HG02970 (cell line): ENCODE results near the gene PKHD1.
"Not testable (repeated sequence)": the region's sequence is repeated elsewhere in the genome, so short reads cannot be mapped to it uniquely, and the experiment has no call there.

Source experiments
- ATAC-seq: cut with Tn5 transposase; IDR thresholded peaks from one replicate; pipeline ENCODE4 v1.9.1; 2021; ENCODE audit warnings: mild to moderate bottlenecking, moderate library complexity, moderate number of reproducible peaks; ENCODE audit not compliant: unreplicated experiment, low FRiP score

Gene PKHD1

DNA sequence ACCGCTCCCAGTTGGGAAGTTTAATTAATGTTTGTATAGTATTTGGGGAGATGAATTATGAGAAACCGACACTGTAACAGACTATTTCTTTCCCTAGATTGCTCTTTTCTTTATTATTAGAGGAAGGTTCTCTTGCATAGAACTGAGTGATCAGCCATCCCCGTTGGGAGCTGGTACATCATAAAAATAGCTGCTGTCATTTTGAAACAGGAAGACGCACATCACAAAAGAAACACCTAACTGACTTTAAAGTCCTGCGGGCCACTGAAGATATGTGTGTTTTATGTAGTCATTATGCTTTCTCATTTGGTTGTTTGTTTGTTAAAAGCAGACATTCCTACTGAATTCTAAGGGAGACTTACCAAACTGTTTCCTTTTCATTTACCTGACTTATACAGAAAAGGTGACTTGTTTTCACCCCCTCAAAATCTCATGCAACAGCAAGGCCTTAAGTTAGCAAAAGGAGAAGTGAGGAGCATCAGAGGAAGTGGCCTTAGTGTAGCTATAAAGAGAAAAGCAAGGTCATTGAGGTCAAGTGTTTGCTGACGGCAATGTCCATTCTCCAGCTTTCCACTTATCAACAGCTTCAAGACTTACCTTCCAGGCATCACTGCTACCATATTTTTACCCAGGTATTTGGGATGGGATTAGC is 91.0 kb downstream of the PKHD1 start:
- peak; percentile 82 for ATAC-seq

DNA sequence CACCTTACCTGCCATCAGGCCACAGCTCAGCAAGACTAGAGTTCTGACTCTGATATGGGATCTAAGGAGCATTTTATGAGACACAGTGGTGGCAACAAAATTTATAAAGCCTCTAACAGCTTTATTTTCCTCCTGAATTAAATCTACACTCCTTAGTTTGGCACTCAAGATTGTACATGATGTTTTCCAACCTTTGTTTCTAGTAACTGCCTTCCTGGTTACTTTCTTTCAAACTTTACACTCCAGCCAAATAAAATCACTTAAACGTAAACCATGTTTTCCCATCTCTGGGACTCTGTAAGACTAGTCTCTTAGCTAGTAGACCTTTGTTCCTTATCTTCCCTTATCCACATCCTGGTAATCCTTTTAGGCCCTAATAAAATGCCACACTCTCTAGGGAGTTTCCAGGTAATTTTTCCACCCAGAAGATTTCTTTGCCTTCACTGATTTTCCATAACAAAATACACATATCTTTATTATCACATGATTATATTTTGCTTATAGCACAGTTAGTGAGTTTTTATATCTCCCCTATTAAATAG is 92.1 kb downstream of the PKHD1 start:
- no peak for ATAC-seq

DNA sequence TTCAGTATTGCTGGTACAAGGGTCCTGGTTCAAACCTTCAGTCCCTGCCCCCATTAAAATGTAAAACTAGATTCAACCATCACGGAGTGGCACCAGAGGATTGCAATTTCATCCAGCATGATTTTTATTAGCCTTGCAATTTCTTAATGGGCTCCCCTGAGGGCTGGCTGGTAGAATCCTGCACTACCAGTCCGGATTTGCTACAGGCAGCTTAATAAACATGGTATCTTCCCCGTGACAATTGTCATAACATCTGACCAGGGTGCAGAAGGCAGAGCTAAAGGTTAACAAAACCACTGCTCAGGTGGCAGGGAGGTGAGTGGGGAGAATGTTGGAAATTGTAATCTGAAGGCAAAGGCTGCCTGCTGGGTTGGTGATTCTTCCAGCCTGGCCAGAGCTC is 94.5 kb downstream of the PKHD1 start:
- no peak for ATAC-seq

DNA sequence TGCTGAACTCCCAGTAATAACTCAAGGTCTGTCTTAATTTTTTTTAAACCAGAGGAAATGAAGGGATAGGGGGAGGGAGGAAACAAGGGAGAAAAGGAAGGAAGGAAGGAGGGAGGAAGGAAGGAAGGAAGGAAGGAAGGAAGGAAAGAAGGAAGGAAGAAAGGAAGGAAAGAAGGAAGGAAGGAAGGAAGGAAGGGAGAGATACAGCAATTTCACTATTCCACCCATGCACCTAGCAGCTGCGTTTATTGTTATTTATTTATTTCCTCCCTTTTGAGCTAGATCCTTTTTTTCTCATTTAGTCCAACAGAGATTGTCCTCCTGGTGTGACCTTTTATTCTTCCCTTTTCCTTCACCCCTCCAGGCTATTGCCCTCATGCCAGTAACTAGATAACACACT is 97.6 kb downstream of the PKHD1 start:
- ATAC-seq = no peak

DNA sequence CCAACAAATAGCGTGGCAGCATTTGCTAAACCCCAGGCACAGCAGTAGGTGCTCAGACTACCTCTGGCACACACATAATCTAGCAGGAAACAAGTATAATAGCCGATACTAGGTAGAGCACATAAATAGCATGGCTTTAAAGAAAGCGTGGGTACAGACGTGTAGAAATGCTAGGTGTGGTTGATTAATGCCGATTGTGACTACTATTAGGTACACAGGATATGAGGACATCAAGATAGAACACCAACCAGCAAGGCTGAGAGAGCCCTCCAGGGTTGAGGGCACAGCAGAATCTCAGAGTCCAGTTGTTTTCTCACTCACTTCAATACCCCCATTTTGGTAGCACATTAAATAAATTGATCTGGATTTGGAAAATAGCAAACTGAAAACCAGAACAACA is 100.5 kb downstream of the PKHD1 start:
- no peak for ATAC-seq

DNA sequence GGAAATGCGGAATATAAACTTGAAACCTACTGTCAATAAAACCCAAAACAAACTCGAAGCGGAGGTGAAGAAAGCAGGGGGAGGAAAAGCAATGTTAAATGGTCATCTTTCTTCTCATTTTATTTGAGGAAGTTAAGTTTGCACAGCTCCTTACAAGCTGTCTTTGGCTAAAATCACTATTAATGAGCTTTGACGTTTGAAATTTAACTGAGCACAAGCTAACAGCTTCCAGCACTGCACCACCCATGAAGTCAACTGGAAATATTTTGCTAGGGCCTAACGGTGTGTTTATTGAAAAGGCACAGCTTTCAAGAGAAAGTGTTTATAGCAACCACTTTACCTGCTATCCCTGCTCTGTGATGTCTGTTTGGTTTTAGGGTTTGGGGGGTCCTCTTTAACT is 103.8 kb downstream of the PKHD1 start:
- no peak for ATAC-seq

DNA sequence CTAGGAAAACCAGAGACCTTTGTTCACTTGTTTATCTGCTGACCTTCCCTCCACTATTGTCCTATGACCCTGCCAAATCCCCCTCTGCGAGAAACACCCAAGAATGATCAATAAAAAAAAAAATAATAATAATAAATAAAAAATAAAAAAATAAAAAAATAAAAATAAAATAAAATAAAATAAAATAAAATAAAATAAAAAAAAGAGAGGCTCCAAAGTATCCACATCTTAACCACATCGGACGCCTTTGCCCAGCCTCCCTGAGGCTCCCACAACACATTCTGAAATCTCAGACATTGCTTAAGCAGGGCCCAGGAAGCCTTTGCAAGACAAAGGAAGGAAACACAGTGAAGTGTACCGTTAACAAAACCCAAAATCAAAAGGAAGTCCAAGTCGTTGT is 104.7 kb downstream of the PKHD1 start:
- not testable (repeated sequence) for ATAC-seq

DNA sequence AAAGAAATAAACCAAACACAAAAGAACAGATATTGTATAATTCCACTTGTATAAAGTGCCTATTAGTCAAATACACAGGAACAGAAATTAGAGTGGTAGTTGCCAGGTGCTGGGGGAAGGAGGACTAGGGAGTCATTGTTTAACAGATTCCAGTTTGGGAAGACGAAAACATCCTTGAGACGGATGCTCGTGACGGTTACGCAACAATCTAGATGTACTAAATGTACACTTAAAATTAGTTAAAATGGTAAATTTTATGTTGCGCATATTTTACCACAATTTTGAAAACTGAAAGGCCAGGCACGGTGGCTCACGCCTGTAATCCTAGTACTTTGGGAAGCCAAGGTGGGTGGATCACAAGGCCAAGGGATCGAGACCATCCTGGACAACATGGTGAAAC is 111.0 kb downstream of the PKHD1 start:
- ATAC-seq = no peak

DNA sequence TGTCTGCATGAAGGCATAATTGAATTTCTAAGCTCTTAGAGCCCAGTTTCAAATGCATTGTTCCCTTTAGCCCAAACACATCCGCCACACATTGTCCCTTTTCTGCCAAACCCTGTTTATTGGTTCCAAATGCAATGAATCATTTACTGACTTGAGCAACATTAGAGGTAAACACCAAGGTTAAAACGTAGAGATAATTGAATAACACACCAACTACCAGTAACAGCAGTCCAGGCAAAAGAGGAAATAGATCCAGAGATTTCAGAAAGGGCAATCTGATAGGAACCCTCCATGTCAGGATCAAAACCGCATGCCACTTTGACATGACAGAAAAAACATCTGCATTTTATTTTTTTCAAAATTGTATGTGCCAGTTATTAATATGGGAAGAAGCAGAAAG is 114.8 kb downstream of the PKHD1 start:
- no peak for ATAC-seq

DNA sequence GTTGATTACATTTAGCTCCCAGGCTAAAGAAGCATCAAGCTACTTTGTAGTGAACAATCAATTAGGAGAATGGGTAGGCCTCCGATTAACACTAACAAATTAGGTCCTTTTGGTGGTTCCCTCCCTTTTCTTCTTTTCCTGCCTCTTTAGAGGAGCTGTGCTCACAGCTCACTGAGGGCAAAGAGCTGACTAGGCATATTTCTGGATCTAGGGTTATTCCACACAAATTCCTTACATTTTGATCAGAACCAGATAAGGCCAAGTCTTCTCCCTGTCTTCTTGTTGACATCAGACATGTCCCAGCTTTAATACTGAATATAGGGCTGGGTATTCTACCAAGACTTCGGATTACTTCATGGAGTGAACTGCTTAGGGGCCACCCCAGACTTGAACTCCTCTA is 119.1 kb downstream of the PKHD1 start:
- no peak for ATAC-seq

DNA sequence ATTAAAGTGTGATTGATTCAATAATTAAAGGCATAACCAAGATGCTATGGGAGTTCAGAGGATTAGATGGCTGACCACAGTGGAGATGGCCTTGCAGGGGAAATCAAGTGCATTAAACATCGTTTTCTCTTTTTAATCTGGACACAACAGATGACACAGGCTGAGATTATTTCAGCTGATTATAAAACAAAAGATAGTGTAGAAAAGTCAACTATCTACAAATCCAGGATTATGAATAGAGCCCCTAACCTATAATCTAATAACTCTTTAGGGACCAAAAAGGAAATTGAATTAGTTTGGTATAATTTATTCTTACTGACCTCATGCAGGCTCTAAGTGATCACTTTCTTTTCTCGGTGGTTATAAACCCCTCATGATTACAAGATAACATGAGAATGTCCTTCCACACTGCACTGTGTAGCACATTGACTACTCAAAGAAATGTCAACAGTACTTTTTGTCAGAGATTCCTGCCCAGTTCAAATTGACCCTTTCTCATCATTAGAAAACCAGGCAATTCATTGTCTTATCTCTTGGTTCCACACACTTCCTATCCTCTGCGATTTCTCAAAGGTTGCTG is 122.1 kb downstream of the PKHD1 start:
- no peak for ATAC-seq

DNA sequence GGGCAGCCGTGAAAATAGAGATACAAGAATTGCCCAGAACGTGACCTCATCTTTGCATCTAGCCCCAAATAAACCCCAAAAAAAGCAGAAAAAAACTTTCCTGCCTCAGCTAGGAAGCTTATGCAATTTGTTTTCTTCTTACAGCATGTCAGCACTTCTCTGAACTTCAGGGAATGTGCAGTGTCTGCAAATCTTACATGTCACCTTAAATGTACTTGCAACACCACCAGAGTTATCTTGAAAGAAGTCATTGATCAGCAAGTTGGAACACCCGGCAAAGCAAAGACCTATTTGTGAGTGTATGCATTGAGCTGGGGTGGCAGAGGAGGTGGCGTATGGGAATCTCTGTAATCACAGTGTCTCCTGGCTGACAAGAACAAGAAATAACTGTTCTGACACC is 123.4 kb downstream of the PKHD1 start:
- ATAC-seq = no peak

DNA sequence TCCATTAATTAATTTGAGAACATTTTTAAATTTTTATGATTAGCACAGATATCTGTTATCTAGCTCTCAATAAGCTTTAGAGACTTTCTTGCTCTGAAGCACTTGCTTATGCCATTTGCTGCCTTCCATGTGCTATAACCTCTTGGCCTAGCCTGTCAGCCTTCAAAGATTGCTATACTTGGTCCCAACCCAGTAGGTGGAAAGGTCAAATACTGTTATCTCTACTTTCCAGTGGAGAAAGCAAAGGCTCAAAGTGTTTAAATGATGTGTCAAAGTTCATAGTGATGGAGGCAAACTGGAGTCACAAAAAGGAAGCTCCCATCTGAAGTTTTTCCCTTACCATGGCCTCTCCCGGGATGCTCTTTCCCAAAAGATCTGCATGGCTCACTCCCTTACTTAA is 125.1 kb downstream of the PKHD1 start:
- ATAC-seq = no peak

DNA sequence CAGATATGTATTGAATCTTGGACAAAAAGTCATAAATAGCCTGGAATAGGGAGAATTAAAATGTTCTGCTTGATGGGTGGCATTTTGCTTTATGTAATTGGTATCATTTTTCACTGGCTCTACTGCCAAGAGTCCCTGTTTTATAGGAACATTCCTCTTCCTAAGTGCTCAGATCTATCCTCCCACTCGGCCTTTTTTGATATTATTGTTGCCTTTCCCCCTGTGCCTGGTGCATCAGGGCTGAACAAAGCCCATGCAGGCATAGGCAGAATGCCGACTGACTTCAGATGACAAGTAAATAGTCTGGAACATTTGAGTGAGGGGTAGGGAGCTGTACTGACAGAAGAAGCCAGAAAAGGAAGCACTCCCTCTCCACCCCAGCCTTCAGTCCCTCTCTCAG is 127.0 kb downstream of the PKHD1 start:
- ATAC-seq = no peak

DNA sequence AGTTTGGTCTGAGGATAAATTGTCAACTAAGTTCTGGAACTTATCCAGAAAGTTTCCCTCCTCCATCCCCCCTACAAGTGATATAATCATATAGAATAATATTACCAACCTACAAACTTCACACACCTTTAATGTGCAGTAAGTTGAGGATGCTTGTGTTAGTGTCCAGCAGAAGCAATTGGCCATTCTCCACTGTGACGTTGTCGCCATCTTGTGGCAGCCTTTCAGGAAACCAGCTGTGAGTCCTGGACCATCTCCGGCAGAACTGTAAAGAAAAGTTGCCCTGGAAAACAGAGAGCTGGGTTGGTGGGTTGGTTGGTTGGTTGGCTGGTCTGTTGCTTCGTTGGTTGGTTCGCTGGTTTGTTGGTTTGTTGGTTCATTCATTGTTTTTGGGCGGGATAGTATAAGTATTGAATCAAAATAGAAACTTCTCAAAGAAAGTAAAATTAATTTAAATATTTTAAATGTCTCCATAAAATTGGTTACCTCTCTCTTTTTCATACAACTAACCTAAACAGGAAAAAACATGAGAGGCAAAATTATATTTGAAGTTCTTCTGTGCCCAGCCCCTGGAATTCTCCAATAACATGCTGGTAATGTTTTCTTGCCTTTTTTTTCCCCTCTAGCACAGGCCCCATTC is 127.5 kb downstream of the PKHD1 start:
- ATAC-seq = no peak

DNA sequence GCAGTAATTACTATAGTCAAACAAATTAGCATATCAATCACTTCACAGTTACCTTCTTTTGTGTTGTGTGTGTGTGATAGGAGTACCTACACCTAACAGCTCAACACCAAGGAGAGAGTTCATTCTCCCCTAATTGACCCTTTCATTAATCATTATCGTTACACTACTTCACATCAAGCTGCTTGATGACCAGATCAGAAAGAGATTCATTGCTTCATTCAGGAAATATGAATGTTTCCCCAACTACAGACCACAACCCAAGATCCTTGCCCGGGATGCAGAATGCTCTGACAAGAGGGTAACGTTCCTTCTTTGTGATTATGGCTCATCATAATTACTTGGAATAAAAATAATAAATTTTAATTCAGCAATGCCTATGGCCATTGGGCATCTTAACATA is 132.7 kb downstream of the PKHD1 start:
- ATAC-seq = no peak

DNA sequence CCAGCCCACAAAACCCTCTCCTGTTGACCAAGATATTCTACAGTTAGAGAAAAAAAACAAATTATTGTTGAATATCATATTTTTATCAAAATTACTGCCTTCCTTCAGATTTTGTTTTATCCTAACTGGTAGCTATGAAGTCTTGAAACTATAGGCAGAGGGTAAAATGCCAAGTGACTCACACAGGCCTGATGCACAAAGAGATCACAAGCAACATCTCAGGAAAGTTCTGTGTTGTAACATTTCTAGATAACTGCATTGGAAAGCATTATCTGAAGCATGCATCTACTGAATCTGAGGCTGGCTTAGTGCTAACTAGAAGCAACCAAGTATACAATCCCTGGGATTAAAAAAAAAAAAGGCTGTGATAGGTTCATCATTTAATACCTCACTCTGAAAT is 134.2 kb downstream of the PKHD1 start:
- ATAC-seq = no peak

DNA sequence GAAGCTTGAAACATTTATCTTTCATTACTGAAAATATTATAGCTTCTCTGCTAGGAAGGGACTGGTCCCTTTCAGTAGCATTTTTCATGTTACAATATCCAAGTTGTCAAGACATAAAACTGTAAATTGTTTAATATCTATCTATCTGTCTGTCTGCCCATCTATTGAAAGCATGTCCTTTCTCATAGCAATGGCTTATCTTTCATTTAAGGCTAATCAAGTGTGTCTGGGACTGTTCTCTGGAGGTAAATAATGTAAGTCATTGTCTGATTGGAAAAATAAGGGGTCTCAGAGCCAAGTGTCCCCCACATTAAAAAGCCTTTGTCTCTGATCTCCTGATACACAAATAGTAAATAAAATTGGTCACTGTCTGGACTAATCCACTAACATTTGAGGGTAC is 135.5 kb downstream of the PKHD1 start:
- ATAC-seq = no peak

DNA sequence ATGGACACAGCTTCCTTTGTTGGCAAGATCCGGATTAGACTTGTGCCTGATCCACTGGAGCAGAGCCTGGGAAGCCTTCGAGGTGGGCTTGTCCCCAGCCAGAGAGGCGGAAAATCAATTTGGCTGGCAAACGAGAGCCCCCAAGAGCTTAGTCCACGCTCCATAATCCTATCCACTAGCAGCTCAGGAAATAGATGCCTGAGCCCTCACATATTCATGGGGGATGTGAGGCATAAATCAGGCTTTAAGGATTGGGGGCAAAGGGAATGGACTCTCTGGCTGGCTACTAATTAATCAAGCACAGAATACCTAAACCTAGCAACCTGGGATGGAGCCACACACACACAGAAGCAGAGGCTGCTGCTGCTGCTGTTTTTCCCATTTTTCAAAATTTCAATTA is 137.9 kb downstream of the PKHD1 start:
- ATAC-seq = no peak

DNA sequence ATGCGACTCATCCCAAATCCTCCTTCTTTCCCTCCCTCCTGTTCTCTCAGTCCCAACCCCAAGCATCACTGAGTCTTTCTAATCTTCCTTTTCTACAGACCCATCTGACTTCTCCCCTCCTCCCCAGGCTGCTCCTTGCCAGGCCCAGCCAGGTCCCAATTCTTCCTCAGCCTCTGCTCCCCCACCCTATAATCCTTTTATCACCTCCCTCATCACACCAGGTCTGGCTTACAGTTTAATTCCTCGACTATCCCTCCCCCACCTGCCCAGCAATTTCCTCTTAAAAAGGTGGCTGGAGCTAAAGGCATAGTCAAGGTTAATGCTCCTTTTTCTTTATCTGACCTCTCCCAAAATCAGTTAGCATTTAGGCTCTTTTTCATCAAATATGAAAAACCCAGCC is 147.7 kb downstream of the PKHD1 start:
- ATAC-seq = not testable (repeated sequence)

DNA sequence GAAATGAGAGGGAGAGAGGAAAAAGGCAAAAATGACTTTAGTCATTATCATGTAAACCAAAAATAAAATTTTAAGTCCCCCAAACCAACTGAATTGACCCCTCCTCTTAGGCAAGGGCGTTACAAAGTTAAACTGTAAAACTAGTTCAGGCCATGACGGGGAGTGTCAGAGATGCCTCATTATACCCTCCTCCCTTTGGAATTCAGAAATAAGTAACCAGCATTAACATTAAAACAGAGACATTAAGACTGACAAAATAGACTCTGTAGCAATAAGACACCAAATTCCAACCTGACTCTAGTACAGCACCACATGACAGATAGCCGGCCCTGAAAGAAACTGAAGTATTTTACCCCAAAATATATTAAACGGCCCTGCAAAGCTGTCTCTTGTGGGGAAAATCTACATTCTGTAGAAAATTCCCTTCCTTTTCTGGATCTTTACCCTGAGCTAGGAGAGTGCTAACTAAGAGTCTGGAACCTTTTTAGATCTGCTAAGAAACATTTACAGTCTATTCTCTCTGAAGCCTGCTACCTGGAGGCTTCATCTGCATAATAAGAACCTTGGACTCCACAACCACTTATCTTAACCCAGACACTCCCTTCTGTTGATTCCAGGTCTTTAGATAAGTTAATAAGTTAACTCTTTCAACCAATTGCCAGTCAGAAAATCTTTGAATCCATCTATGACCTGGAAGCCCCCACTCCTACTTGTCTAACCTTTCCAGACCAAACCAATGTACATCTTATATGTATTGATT is 150.7 kb downstream of the PKHD1 start:
- no peak for ATAC-seq
